BE2C (cell line): Measurements from ENCODE around the gene CDH23.

Experiments
- DNase-seq: peaks from one replicate; pipeline ENCODE4 v3.0.0-alpha.2; 2020
- H3K27me3 ChIP-seq: fragments of 250-450 bp; sonication (Bioruptor Pico); 2 replicates; pipeline ENCODE4 v1.5.1; 2020; ENCODE audit warnings: mild to moderate bottlenecking
- H3K36me3 ChIP-seq: fragments of 250-450 bp; sonication (Bioruptor Pico); 2 replicates; pipeline ENCODE4 v1.5.1; 2020; ENCODE audit warnings: mild to moderate bottlenecking
- H3K4me1 ChIP-seq: fragments of 250-450 bp; sonication (Bioruptor Pico); 2 replicates; pipeline ENCODE4 v1.5.1; 2020
- H3K4me3 ChIP-seq: 2 replicates; pipeline ENCODE4 v1.5.1; 2011; ENCODE audit warnings: low read depth, low read length
- H3K9me3 ChIP-seq: fragments of 250-450 bp; sonication (Bioruptor Pico); 2 replicates; pipeline ENCODE4 v1.5.1; 2020
- CTCF ChIP-seq: IDR thresholded peaks from 2 replicates; pipeline ENCODE4 v1.5.1; 2012; ENCODE audit warnings: mild to moderate bottlenecking, low read depth, low read length

The CDH23 gene

GRCh38 chr10:71534568-71535194 lies 138.0 kb downstream of the CDH23 start:
- no peaks in the 10 kb centered on the region for H3K27me3 ChIP-seq
- H3K36me3 ChIP-seq, result no peaks in the 10 kb centered on the region
- no peak for TF ChIP-seq CTCF
- no peak overlapping the region for H3K4me3 ChIP-seq
- H3K4me1 ChIP-seq, result no peaks in the 10 kb centered on the region
- H3K9me3 ChIP-seq, result no peaks in the 10 kb centered on the region
- DNase-seq, result no peak

- no peaks in the 10 kb centered on the region for H3K27me3 ChIP-seq
- DNase-seq, result no peak
- no peaks in the 10 kb centered on the region for H3K4me1 ChIP-seq
- no peak overlapping the region for H3K4me3 ChIP-seq
- no peaks in the 10 kb centered on the region for H3K36me3 ChIP-seq
- TF ChIP-seq CTCF, result no peak
- no peaks in the 10 kb centered on the region for H3K9me3 ChIP-seq
Measured at GRCh38 chr10:71536332-71536731, 139.6 kb downstream of the CDH23 start.

GRCh38 chr10:71537125-71537524 lies 140.4 kb downstream of the CDH23 start:
- DNase-seq, result no peak
- Histone ChIP-seq H3K4me1 (no peaks in the 10 kb centered on the region; the same call in 1 of the 2 replicates), H3K4me3 (no peak overlapping the region), H3K27me3 (no peaks in the 10 kb centered on the region), H3K36me3 (no peaks in the 10 kb centered on the region), H3K9me3 (no peaks in the 10 kb centered on the region)
- TF ChIP-seq CTCF, result no peak

GRCh38 chr10:71537681-71538080 lies 141.0 kb downstream of the CDH23 start:
- H3K4me1 ChIP-seq, result peaks cover 5% of the 10 kb centered on the region
- no peaks in the 10 kb centered on the region for H3K36me3 ChIP-seq
- TF ChIP-seq CTCF, result no peak
- H3K9me3 ChIP-seq, result no peaks in the 10 kb centered on the region
- H3K4me3 ChIP-seq, result no peak overlapping the region
- H3K27me3 ChIP-seq, result no peaks in the 10 kb centered on the region
- no peak for DNase-seq

- no peaks in the 10 kb centered on the region for H3K27me3 ChIP-seq
- TF ChIP-seq CTCF, result no peak
- no peak overlapping the region for H3K4me3 ChIP-seq
- peaks cover 6% of the 10 kb centered on the region for H3K4me1 ChIP-seq
- H3K9me3 ChIP-seq, result no peaks in the 10 kb centered on the region
- no peaks in the 10 kb centered on the region for H3K36me3 ChIP-seq
- no peak for DNase-seq
Measured at GRCh38 chr10:71538608-71539260, 142.0 kb downstream of the CDH23 start.

GRCh38 chr10:71539442-71540118 lies 142.9 kb downstream of the CDH23 start:
- peaks cover 6% of the 10 kb centered on the region for H3K4me1 ChIP-seq
- no peak for TF ChIP-seq CTCF
- DNase-seq, result no peak
- no peaks in the 10 kb centered on the region for H3K27me3 ChIP-seq
- H3K4me3 ChIP-seq, result no peak overlapping the region
- H3K36me3 ChIP-seq, result no peaks in the 10 kb centered on the region
- H3K9me3 ChIP-seq, result no peaks in the 10 kb centered on the region
